HG02938 (cell line): ENCODE data around the gene COL8A2.

Experiments
- ATAC-seq: cut with Tn5 transposase; IDR thresholded peaks from one replicate; pipeline ENCODE4 v1.9.1; 2021; ENCODE audit warnings: mild to moderate bottlenecking, moderate library complexity; ENCODE audit not compliant: unreplicated experiment

The COL8A2 gene

DNA sequence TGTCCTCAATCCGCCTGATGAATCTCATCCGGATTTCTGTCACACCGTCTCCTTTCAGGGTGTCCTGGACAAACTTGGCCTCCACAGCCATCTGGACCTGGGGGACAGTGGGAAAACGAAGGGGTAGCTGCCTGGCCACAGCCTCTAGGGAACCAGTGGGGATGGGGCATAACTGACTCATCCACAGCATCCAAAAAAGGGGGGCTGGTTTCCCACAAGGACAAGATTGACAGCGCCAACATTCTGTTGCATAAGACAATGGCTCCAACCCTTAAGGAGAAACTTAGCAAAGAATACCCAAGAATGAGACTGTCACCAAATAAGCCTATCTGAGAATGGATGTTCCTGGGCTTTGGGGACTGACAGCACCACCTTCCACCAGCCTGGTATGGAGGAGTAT, 12.2 kb upstream of the COL8A2 start:
- ATAC-seq: no peak

DNA sequence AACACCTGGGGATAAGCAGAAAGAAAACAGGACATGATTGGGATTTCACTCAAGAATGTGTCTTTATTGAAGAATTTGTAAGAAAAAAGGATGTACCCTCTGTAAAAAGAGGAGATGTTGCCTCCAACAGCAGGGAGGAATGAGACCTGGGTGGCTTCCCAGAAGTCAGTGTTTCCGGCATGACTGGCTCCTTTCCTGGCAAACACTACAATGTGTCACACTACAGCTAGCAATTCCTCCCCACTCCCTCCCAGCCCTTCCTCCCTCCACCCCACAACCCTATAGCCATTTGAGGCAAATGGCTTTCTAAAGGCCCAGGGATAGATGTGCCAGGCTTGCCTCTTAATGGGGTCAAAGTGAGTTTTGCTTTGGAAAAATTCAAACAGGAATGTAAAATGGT, 11.5 kb upstream of the COL8A2 start:
- no peak for ATAC-seq

DNA sequence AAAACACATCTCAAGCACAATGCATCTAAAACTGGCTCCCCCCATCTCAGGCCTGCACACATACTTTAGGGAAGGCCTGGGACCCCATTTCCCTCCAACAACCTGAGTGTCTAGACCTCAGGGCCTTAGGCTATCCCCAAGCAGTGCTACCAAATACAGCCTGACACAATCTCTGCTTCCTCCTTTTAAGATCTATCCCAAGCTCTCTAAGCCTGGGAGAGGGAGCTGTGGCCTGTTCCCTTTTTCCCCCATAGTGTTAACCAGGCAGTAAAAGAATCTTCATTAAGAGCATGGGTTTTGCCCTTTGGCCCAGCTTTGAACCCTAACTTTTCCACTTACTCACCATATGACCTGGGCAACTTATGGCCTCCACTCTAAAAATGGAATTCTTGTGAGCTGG, 10.8 kb upstream of the COL8A2 start:
- ATAC-seq: no peak

DNA sequence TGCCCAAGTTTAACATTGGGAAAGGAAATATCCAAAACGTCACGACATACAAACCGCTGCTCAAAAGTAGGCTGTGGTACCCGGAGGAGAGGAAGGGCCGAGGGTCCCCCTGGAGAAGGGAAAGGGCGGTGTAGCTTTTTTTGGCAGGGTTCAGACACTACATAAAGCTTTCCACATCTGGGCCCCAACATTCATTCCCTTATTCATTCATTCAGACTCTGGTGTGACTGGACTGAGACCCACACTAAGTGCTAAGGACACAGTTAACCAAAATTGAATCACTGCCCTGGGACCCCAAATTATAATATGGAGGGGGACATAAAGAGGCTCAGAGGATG, 10.3 kb upstream of the COL8A2 start:
- no peak for ATAC-seq

DNA sequence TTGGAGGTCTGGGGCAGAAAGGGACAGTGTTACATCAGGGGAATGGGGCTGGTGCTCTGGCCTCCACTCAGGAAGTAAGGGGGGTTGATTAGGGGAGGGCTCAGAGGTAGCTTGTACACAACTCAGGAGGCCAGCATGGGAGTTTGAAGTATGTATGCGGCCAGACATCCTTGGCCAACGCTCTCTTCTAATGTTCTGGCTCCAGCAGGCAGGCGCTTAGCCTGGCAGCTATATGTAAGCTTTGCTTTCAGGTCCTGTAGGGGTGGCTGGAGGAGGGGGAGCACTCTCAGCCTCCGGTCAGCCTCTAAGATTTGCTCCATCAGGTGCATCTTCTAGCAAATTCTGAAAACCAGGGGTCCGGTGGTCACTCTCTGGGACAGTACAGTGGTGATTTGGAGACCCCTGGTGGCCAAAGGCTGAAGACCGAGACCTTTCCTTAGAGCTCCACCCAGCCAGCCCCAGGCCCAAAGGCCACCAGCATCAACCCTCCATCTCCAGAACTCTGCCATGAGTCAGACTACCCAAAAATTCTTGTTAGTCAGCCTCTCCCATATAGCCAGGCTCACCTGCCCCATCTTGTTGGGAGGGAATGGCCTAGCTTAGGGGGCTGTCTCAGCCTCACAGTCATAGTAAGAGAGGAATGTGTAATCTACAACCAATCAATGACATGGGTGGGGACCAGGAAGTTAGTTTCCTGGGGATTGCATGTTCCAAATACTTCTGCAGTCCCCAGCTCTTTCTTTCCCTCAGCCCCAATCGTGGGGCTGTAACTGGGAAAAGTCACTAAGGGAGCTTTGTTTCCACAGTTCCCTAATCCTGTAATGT, 9.7 kb upstream of the COL8A2 start:
- no peak for ATAC-seq

DNA sequence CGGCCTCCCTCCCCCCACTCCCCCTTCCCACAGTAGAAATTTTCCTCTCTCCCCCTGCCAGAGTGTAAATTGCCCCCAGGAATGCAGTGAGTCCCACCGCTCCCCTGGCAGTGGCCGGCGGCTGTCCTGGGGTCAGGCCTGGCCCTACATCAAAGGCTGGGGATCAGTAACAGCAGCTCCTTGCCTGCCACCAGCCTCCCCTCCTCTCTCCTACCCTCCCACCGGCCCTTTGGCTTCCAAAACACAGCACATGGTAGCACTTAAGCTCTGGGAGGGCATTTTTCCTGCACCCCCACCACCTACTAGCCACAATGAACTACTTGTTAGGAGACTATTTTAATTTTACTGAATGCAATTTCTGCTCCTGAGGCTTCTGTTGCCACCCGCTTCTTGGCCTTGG, 9.0 kb upstream of the COL8A2 start:
- ATAC-seq: no peak

DNA sequence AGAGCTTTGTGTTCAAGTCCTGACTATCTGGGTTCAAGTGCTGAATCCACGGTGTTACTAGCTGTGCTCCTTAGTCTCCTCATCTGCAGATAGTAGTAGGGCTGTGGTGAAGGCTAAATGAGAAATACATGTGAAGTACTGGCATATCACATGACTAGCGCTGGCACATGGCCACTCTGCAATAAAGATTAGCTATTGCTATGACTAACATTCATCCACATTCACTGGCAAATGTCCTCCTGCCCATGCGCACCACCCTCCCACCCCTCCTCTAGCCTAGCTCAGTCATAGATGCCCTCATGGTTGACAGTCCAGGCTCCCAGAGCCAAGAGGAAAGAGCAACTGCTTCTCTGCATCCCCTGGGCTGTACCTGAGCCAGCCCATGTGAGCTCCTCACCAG, 8.5 kb upstream of the COL8A2 start:
- ATAC-seq: no peak

DNA sequence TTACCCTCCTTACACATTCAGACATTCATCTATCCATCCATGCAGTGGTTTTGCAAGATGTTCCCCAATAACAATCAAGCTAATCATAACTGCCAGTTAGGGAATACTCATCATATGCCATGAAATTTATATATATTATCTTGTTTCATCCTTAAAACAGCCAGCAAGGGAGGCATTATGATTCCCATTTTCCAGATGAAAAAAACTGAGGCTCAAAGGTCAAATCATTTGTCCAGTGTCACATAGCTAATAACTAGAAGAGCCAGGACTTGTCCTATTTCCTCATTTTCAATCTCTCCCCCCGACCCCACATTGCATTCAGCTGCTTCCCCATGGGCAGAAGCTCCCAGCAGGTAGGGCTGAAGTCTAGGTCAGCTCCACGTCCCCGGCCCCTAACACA, 7.0 kb upstream of the COL8A2 start:
- ATAC-seq: no peak

DNA sequence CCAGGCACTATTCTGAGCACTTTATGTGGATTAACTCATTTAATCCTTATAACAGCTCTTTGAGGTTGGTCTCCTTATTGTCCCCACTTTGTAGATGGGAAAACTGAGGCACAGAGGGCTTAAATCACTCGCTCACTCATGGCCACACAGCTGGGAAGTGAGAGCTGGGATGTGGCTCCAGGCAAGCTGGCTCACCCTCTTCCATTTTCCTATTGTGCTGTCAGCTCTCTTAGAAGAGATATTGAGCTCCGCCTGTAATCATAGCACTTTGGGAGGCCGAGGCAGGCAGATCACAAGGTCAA, 3.8 kb upstream of the COL8A2 start:
- no peak for ATAC-seq

DNA sequence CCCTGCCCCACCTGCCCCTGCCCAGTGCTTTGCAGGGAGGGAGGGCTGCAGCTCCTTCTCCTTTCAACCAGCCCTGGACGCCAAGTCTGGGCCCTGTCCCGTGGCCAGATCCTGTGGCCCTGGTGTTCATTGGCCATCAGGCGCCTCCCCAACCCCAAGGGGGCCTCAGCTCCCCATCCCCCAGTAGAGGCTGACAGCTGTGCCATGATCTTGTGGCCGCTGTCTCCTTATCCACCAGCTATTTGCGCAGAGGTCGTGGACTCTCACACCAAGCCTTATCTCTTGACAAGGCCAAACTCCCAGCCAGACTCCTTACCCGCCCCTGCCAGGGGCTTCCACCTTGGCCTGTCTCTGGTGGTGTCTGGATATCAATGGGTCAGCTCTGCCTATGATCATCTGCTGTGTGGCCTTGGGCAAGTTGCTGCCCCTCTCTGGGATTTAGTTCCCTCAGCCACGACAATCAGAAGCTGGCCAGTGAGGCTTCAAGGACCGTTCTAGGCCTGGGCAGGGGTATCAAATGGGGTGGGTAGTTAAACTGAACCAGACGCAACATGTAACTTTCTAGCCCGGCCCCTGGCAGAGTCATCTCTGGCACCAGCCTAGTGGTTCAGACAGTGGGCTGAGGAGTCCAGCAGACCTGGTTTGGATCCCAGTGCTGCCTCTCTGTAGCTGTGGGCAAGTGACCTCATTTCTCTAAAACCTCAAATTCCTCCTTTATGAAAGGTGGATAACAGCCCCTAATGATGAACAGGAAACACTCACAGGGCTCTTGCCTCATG, 3.3 kb upstream of the COL8A2 start:
- no peak for ATAC-seq

DNA sequence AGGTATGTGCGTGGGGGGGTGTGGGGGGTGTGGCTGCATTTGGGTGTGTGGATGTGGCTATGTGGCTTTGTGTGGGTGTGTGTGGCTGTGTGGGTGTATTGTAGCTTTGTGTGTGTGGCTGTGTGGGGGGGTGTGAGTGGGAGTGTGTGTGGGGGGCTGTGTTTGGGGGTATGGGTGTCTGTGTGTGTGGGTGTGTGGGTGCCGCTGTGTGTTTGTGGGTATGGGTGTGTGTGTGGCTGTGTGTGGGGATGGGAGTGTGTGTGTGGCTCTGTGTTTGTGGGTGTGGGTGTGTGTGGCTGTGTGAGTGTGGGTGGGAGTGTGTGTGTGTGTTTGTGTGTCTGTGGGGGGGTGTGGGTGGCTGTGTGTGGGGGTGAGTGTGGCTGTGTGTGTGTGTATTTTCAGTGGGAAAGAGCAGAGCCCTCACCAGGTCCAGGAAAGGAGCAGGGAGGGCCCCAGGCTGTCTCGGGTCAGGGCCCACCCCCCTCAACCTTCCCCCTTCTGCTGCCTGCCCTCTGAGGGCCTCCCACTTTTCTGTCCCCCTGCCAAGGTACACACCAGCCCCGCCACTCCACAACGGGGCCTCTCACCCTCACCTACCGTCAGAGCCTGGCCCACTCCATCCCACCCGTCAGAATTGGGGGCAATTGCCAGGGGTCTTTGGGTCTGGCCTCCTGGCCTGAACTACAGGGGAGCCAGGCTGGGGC, 1.9 kb upstream of the COL8A2 start:
- ATAC-seq: no peak

DNA sequence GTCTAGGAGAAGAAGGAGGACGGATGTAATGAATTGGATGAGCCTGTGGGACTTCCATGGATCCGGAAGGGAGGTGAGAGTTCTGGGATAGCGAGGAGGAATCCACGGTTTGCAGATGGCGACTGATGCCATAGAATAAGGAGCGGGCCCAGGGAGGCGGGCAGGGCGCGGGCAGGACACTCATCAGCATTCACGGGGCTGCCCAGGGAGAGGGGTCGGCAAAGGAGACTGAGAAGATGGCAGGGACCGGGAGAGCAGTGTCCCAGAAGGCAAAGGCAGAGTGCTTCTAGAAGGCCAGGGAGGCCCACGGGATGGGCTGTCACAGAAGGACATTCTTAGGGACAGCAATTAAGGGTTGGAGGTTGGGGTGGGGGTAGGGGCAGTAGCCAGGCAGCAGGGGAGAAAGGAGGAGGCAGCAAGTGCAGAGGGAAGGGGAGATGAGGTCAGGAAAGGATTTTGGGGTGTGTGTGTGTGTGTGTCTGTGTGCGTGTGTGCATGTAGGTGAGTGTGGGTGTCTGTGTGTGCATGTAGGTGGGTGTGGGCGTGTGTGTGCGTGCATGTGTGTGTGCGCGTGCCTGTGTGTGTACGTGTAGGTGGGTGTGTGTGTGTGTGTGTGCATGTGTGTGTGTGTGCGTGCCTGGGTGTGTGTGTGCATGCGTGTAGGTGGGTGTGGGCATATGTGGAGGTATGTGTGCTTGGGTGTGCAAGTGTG, 1.1 kb upstream of the COL8A2 start:
- ATAC-seq: no peak

DNA sequence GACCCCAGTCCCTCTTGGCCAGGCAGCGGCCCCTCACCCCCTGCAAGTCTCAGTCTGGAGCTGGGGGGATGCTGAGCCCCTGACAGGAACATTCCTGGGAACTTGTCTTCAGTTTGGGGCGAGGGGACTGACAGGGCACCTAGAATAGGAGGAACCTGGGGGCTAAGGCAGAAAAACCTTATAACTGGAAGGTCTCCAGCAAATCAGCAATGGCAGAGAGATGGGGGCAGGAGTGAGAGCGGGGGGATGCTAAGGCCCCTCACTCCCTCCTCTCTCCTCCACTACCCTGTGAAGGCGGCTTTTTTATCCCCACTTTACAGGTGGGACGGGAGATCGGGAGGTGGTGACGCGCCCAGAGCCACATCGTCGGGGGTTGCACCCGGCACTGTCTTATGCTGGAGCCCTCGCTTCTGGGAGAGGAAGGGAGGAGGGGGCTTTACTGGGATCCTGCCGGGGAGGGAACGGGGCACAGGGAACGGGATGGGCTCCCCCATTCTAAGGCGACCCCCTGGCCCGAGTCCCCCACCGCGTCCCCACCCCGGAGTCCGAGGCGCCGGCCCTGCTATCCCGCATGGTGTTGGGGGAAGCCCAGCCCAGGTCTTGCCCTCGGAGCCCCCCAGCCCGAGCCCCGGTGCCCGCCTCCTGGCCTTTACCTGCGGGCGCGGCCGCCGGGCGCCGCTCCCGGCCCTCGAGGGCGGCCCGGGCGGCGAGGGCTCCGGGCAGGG, 456 bp downstream of the COL8A2 start:
- no peak for ATAC-seq

DNA sequence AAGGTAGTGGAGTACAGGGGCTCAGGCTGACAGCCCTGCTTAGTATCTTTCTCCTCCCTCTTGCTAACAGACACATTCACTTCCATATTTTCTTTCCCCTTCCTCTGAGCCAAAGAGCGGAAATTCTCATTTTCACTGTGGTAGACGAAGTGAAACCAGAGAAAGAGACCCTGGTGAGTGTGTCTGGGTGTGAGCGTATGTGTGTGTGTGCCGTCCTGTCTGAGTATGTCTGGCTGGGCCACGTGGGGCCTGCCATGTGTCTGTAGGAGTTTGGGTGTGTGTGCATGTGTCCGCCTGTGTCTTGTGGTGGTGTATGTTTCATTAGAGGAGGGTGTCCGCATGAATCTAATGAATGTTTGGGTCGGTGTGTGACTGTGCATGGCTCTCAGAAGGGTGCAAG, 1.7 kb downstream of the COL8A2 start:
- ATAC-seq: no peak

DNA sequence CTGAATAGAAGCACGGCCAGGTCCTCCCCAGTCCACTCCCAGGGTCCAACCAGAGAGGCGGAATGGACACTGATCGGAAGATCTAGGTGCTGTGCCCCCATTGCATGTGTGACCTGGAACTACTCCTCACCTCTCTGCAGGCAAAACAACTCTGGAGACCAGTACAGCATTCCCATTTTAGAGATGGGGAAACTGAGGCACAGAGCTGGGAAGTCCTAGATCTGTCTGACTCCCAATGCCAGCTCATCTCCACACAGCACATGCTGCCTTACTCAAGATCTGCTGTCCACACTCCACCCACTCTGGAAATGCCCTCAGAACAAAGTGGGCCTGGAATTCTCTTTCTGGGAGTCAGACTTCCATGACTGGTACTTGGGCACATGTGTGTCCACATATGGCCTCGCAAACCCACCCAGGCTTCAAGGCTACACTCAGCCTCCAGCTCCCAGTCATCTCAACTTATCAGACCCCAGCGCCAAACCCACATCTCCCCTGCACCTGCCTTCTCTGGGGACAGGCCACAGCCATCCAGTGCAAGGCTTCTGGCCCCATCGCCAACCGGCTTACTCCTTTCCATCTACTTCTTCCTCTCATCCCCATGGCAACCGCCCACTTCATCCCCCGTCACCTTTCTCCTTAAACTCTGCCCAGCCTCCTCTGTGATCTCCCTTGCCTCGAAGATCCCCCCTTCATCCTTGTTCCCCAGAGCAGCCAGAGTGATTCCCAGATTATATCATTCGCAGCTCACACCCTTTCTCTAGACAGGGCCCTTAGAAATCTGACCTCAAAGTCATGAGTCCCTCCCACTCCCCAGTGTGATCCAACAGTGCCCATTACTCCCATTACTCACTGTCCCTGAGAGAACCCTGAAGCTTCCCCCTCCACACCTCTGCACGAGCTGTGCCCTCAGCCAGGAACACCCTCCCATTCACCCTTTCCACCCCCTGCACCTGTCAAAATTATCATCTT, 2.7 kb downstream of the COL8A2 start:
- no peak for ATAC-seq

DNA sequence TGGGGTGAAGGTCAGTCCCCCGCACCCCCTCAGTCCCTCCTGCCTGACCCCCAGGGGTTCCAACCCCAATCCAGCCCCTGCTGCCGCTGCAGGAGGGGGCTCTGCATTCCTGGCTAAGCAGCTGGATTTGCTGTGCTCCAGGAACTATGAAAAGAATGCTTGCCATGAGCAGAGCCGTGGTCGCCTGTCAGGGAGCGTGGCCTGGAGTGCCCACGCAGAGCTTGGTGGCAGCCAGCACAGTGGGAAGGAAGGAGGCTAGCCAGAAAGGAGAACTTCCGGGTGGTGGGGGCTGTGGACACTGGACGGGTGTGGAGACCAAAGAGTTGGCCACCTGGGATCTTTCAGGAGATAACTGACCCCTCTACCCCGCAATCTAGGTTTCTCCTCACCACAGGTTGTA, 5.6 kb downstream of the COL8A2 start:
- ATAC-seq: no peak

DNA sequence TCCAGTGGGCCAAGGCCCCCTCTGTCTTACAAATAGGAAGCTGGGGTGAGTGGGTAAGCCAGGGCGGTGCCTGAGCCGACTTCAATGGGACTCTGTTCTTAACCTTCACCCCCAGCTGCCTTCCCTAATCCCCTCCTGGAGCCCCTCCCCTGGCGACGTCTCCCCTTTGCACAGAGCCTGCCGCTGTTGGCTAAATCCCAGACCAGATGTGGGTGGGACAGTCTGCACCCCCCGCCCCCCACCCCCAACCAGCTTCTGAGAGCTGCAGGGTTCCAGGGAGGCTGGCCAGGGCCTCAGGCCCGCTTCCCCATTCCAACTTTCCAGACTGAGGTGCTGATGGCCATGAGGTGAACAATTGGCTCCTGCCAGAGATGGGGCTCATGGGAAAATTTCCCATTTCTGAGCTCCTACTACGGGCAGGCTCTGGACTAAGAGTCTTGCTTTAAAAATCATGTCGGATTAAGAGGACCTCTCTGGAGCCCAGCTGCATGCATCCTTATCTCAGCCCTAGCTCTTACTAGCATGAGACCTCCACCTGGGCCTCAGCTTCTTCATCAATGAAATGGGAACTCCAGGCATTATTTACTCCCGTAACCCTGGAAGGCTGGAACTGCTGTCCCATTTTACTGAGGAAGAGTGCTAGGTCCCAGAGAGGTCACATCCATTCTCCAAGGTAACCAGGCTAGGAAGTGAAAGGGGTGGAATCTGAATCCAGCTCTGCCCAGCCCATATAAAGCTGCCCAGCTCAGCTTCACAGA, 6.4 kb downstream of the COL8A2 start:
- ATAC-seq: no peak

DNA sequence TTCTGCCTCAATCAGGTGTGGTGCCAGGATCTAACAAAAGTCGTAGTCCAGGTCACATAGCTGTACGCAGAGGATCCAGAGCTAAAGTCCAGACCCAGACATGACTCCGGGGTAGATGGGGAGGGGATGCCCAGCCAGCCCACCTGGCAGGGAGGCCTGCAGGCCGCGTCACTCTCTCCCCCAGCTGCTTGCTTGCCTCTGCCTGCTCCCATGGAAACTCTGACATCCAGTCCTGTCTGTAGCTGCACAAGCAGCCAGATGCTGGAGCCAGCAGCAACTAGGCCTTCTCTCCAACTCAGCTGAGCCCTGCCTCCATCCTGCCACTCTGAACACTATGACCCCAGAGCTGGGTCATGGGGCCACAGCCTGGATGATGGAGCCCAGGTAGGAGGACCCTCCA, 8.1 kb downstream of the COL8A2 start:
- ATAC-seq: no peak

DNA sequence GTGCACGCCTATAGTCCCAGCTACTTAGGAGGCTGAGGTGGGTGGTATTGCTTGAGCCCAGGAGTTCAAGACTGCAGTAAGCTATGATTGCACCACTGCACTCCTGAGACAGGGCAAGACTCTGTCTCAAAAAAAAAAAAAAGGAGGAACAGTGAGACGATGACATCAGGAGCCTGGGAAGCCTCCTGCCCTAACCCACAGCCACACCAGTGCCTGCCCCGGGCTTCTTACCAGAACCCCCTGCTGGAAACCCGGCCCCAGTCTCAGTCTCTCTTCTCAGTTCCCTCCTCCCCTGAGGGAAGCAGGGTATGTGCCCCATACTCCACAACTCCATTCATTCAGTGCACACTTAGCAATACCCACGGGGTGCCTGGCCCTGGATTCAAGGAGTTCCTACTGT, 9.1 kb downstream of the COL8A2 start:
- no peak for ATAC-seq
